Measurements from ENCODE around the gene SORL1.

- TF ChIP-seq, protein P1, sequence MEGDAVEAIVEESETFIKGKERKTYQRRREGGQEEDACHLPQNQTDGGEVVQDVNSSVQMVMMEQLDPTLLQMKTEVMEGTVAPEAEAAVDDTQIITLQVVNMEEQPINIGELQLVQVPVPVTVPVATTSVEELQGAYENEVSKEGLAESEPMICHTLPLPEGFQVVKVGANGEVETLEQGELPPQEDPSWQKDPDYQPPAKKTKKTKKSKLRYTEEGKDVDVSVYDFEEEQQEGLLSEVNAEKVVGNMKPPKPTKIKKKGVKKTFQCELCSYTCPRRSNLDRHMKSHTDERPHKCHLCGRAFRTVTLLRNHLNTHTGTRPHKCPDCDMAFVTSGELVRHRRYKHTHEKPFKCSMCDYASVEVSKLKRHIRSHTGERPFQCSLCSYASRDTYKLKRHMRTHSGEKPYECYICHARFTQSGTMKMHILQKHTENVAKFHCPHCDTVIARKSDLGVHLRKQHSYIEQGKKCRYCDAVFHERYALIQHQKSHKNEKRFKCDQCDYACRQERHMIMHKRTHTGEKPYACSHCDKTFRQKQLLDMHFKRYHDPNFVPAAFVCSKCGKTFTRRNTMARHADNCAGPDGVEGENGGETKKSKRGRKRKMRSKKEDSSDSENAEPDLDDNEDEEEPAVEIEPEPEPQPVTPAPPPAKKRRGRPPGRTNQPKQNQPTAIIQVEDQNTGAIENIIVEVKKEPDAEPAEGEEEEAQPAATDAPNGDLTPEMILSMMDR (IDR thresholded peaks at IDR 0.05), result no peak
- TF ChIP-seq EZH2 (IDR thresholded peaks at IDR 0.05) (no peak), EZH2phosphoT487 (IDR thresholded peaks at IDR 0.05) (no peak)
Observed at GRCh38 chr11:121671283-121672168, 219.4 kb downstream of the SORL1 start.
